ENCODE data around the gene TTLL11.

DNA sequence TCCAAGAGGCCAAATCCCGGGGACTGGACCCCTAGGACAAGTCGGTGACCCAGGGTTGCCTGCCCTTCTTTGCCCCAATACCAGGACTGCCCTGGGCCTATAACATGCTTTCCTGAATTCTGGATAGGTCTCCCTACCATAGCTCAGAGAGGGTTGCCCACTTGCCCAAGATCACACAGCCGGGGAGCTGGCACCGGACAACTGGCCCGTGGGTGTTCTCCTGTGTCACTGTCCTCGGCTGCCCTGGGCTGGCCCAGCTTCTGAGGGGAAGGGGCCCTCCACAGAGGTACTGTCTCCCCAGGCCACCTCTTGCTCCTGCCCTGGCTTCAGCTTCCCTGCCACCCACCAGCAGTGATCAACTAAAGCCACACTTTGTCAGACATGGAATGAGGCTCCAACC is 28.8 kb upstream of the TTLL11 start:
- TF ChIP-seq, protein P1, sequence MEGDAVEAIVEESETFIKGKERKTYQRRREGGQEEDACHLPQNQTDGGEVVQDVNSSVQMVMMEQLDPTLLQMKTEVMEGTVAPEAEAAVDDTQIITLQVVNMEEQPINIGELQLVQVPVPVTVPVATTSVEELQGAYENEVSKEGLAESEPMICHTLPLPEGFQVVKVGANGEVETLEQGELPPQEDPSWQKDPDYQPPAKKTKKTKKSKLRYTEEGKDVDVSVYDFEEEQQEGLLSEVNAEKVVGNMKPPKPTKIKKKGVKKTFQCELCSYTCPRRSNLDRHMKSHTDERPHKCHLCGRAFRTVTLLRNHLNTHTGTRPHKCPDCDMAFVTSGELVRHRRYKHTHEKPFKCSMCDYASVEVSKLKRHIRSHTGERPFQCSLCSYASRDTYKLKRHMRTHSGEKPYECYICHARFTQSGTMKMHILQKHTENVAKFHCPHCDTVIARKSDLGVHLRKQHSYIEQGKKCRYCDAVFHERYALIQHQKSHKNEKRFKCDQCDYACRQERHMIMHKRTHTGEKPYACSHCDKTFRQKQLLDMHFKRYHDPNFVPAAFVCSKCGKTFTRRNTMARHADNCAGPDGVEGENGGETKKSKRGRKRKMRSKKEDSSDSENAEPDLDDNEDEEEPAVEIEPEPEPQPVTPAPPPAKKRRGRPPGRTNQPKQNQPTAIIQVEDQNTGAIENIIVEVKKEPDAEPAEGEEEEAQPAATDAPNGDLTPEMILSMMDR (IDR thresholded peaks at IDR 0.05 in 4 of 5, conservative IDR thresholded peaks at IDR 0.05 in 1 of 5) = no peak
- TF ChIP-seq POLR2A (IDR thresholded peaks at IDR 0.05) = no peak
